Measurements from ENCODE around the gene UQCRQ. TPM values are rescaled to one million over a fixed set of nuclear protein-coding genes. Genes with fewer than 3 reads are reported as not detected.

UQCRQ gene
- total and polyA plus RNA-seq, 2 of the 13 experiments (the other 11 are each of a cell fraction or from before 2014, with no cell fraction given) = 257 to 575 TPM

DNA sequence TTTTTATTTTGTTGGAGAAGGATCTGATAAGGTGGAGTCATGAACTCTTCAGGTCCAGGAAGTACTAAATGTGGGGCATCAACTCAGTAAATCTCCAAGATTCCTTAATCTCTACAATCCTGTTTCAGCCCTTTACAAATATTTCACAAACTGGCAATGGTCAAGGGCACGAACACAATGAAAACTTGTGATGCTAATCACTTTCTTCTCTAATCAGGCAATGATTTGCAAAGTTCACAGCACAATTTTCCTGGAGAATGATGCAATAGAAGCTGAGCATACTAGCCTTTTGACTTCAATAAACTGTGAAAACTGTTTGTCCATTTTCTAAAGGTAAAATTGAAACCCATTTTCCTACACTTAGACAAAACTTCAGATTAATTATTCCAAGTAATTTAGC, 17.1 kb upstream of the UQCRQ start (continued):
- no peak for TF ChIP-seq SP140L (CRISPR knock-in tag; IDR thresholded peaks at IDR 0.05; ENCODE audit: borderline replicate concordance)
- peak; percentile 57; the same call in 1 of the 2 replicates for TF ChIP-seq NCOR1 (IDR thresholded peaks at IDR 0.05; ENCODE audit: borderline replicate concordance, low read length)
- TF ChIP-seq, protein P1, sequence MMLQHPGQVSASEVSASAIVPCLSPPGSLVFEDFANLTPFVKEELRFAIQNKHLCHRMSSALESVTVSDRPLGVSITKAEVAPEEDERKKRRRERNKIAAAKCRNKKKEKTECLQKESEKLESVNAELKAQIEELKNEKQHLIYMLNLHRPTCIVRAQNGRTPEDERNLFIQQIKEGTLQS (CRISPR knock-in tag; IDR thresholded peaks at IDR 0.05) = peak; percentile 69; the same call in 1 of the 2 replicates
- no peak for TF ChIP-seq RAD21 (CRISPR knock-in tag; IDR thresholded peaks at IDR 0.05)
- TF ChIP-seq SOX6 (IDR thresholded peaks at IDR 0.05) = no peak
- TF ChIP-seq SOX6 (CRISPR knock-in tag; IDR thresholded peaks at IDR 0.05) = peak; percentile 84
- peak; percentile 33; the same call in 1 of the 2 replicates for TF ChIP-seq RARA (CRISPR knock-in tag; IDR thresholded peaks at IDR 0.05)
- peak; percentile 28; the same call in 1 of the 2 replicates for TF ChIP-seq NFIC (IDR thresholded peaks at IDR 0.05; ENCODE audit: low read length)
- peak; percentile 72 for TF ChIP-seq ATF7 (IDR thresholded peaks at IDR 0.05)
- TF ChIP-seq ATF7 (CRISPR knock-in tag; IDR thresholded peaks at IDR 0.05) = no peak
- TF ChIP-seq, protein P2, sequence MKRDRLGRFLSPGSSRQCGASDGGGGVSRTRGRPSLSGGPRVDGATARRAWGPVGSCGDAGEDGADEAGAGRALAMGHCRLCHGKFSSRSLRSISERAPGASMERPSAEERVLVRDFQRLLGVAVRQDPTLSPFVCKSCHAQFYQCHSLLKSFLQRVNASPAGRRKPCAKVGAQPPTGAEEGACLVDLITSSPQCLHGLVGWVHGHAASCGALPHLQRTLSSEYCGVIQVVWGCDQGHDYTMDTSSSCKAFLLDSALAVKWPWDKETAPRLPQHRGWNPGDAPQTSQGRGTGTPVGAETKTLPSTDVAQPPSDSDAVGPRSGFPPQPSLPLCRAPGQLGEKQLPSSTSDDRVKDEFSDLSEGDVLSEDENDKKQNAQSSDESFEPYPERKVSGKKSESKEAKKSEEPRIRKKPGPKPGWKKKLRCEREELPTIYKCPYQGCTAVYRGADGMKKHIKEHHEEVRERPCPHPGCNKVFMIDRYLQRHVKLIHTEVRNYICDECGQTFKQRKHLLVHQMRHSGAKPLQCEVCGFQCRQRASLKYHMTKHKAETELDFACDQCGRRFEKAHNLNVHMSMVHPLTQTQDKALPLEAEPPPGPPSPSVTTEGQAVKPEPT (CRISPR knock-in tag; IDR thresholded peaks at IDR 0.05; ENCODE audit: low read depth) = no peak
- no peak for TF ChIP-seq SOX13 (IDR thresholded peaks at IDR 0.05)
- peak in 1 of 2 experiments; percentile 88; a peak in 2 of 4 replicates for TF ChIP-seq SOX13 (CRISPR knock-in tag; conservative IDR thresholded peaks at IDR 0.05 in 1 of 2, IDR thresholded peaks at IDR 0.05 in 1 of 2)
- TF ChIP-seq TCF7 (IDR thresholded peaks at IDR 0.05; ENCODE audit: low read depth) = peak; percentile 45
- TF ChIP-seq, protein P3, sequence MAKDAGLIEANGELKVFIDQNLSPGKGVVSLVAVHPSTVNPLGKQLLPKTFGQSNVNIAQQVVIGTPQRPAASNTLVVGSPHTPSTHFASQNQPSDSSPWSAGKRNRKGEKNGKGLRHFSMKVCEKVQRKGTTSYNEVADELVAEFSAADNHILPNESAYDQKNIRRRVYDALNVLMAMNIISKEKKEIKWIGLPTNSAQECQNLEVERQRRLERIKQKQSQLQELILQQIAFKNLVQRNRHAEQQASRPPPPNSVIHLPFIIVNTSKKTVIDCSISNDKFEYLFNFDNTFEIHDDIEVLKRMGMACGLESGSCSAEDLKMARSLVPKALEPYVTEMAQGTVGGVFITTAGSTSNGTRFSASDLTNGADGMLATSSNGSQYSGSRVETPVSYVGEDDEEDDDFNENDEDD (CRISPR knock-in tag; IDR thresholded peaks at IDR 0.05; ENCODE audit: borderline replicate concordance) = no peak
- peak; percentile 24 for TF ChIP-seq SAP130 (CRISPR knock-in tag; IDR thresholded peaks at IDR 0.05; ENCODE audit: low read depth)
- TF ChIP-seq, protein P4, sequence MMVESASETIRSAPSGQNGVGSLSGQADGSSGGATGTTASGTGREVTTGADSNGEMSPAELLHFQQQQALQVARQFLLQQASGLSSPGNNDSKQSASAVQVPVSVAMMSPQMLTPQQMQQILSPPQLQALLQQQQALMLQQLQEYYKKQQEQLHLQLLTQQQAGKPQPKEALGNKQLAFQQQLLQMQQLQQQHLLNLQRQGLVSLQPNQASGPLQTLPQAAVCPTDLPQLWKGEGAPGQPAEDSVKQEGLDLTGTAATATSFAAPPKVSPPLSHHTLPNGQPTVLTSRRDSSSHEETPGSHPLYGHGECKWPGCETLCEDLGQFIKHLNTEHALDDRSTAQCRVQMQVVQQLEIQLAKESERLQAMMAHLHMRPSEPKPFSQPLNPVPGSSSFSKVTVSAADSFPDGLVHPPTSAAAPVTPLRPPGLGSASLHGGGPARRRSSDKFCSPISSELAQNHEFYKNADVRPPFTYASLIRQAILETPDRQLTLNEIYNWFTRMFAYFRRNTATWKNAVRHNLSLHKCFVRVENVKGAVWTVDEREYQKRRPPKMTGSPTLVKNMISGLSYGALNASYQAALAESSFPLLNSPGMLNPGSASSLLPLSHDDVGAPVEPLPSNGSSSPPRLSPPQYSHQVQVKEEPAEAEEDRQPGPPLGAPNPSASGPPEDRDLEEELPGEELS (CRISPR knock-in tag; IDR thresholded peaks at IDR 0.05) = peak; percentile 50
- peak; percentile 64; the same call in 1 of the 2 replicates for TF ChIP-seq GFI1 (CRISPR knock-in tag; IDR thresholded peaks at IDR 0.05; ENCODE audit: borderline replicate concordance)
